Stimulated activated CD4-positive, alpha-beta T cell treated with anti-CD3 and anti-CD28 coated beads, TNF-alpha, amount 100 ng/mL, for 24 hours (primary cell): Measurements from ENCODE around the gene GOLGA5.
"Not testable (repeated sequence)": the region's sequence is repeated elsewhere in the genome, so short reads cannot be mapped to it uniquely, and the experiment has no call there.

Experiments
- DNase-seq, 3 experiments: peaks; one replicate each; pipeline ENCODE4 v3.0.0-alpha.2; 2020; ENCODE audit warnings: low read depth in 3 of 3

GOLGA5 gene

GRCh38 chr14:92793709-92794546 is at the start of gene GOLGA5:
GOLGA5 (plus strand) TSS chr14:92794305; CDS start chr14:92797438, 3,133 bp downstream.
- DNase-seq, result peak; percentile 95

- no peak for DNase-seq
Observed at GRCh38 chr14:92747701-92748258, 46.3 kb upstream of the GOLGA5 start.

GRCh38 chr14:92748259-92749016 is 45.7 kb upstream of the GOLGA5 start, which contains the start of gene LGMN:
LGMN (minus strand) TSS chr14:92748627; CDS start chr14:92732786, 15,841 bp downstream.
- DNase-seq, result peak; percentile 63 to 79 (median 67)

GRCh38 chr14:92750222-92750728 is 43.8 kb upstream of the GOLGA5 start:
- peak in 2 of 3 experiments; percentile 7 to 19 for DNase-seq

GRCh38 chr14:92750994-92751400 is 43.1 kb upstream of the GOLGA5 start:
- no peak for DNase-seq

GRCh38 chr14:92751819-92752218 is 42.3 kb upstream of the GOLGA5 start:
- DNase-seq, result no peak

GRCh38 chr14:92753250-92753649 is 40.9 kb upstream of the GOLGA5 start:
- DNase-seq, result no peak

GRCh38 chr14:92754966-92755365 is 39.1 kb upstream of the GOLGA5 start:
- no peak for DNase-seq

GRCh38 chr14:92755495-92755894 is 38.6 kb upstream of the GOLGA5 start:
- no peak for DNase-seq

GRCh38 chr14:92756446-92756845 is 37.7 kb upstream of the GOLGA5 start:
- no peak for DNase-seq

GRCh38 chr14:92759300-92759678 is 34.8 kb upstream of the GOLGA5 start:
- DNase-seq, result peak in 1 of 3 experiments; percentile 22

GRCh38 chr14:92759679-92760523 is 34.2 kb upstream of the GOLGA5 start:
- no peak for DNase-seq

- DNase-seq, result no peak
Observed at GRCh38 chr14:92760524-92760805, 33.6 kb upstream of the GOLGA5 start.

GRCh38 chr14:92763666-92764631 is 30.2 kb upstream of the GOLGA5 start:
- DNase-seq, result not testable (repeated sequence)

GRCh38 chr14:92768236-92768635 is 25.9 kb upstream of the GOLGA5 start:
- DNase-seq, result peak in 1 of 3 experiments; percentile 20

- DNase-seq, result no peak
Observed at GRCh38 chr14:92768795-92769194, 25.3 kb upstream of the GOLGA5 start.

- no peak for DNase-seq
Observed at GRCh38 chr14:92770484-92770883, 23.6 kb upstream of the GOLGA5 start.

- no peak for DNase-seq
Observed at GRCh38 chr14:92774572-92774971, 19.5 kb upstream of the GOLGA5 start.

GRCh38 chr14:92775292-92775691 is 18.8 kb upstream of the GOLGA5 start:
- not testable (repeated sequence) for DNase-seq

- not testable (repeated sequence) for DNase-seq
Observed at GRCh38 chr14:92778868-92779565, 15.1 kb upstream of the GOLGA5 start.
